Gastroesophageal sphincter (tissue), 3 donors: ENCODE results near the gene ARL6IP5.

Experiments used
- EP300 ChIP-seq: sonication (generic); formaldehyde crosslinking; IDR thresholded peaks from one replicate; pipeline ENCODE4 v1.6.1; 2017; ENCODE audit warnings: antibody characterized with exemption, mild to moderate bottlenecking
- POLR2A ChIP-seq, 2 donors: fragments of 450-650 bp; IDR thresholded peaks; one replicate each; pipeline ENCODE4 v1.6.1; 2017; ENCODE audit warnings: antibody characterized with exemption in 2 of 2, mild to moderate bottlenecking in 2 of 2, moderate library complexity in 1 of 2
- POLR2AphosphoS5 ChIP-seq: sonication (generic); formaldehyde crosslinking; IDR thresholded peaks from one replicate; pipeline ENCODE4 v1.6.1; 2017; ENCODE audit warnings: antibody characterized with exemption
- TF ChIP-seq, protein P1 (sequence below), 4 experiments: fragments of 200-600 bp in 2 of 4; fragments of 450-650 bp in 2 of 4; sonication (generic) in 1 of 4; IDR thresholded peaks; one replicate each; pipeline ENCODE4 v1.5.1; 2017 to 2019; ENCODE audit warnings: antibody characterized with exemption in 4 of 4, mild to moderate bottlenecking in 2 of 4, moderate library complexity in 2 of 4

DNA sequence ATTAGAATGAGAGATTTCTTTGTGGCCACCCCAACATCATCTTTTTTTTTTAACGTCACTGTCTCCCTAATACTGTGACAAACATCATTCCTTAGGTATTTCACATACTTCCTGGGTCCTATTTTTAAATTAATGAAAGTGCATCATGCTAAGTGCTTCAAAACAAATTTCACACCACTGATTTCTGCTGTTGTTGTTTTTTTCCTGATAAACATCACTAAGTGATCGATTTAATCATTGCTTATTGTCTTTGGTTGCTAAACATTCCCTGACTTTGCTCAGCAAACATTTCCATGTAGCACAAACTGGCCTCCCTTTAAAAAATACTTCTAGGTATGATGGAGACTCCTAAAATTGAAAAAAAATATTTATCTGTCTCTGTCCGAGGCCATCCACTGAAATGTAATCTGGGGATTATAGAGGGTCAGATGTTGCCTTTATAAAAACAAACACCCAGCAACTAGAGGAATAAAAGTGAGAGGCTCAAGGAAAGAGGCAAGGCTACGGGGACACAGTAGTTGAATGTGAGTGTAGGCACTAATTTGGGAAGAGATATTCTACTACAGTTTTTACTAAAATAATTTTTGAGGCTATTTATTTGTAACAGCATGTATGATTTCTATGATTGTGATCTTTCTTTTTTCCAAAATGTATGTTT lies 58.2 kb downstream of the ARL6IP5 start:
- TF ChIP-seq, protein P1, sequence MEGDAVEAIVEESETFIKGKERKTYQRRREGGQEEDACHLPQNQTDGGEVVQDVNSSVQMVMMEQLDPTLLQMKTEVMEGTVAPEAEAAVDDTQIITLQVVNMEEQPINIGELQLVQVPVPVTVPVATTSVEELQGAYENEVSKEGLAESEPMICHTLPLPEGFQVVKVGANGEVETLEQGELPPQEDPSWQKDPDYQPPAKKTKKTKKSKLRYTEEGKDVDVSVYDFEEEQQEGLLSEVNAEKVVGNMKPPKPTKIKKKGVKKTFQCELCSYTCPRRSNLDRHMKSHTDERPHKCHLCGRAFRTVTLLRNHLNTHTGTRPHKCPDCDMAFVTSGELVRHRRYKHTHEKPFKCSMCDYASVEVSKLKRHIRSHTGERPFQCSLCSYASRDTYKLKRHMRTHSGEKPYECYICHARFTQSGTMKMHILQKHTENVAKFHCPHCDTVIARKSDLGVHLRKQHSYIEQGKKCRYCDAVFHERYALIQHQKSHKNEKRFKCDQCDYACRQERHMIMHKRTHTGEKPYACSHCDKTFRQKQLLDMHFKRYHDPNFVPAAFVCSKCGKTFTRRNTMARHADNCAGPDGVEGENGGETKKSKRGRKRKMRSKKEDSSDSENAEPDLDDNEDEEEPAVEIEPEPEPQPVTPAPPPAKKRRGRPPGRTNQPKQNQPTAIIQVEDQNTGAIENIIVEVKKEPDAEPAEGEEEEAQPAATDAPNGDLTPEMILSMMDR (IDR thresholded peaks at IDR 0.05) = no peak
- TF ChIP-seq POLR2A (IDR thresholded peaks at IDR 0.05) (no peak), POLR2AphosphoS5 (no peak), EP300 (no peak)
